ENCODE results near the gene PPP1R11.

The PPP1R11 gene

GRCh38 chr6:30097902-30098768 is 31.1 kb downstream of the PPP1R11 start:
- peaks cover 9% of the 10 kb centered on the region; the same call in 1 of the 2 replicates for H3K4me1 ChIP-seq (ENCODE audit: insufficient read depth, low read length)
- H3K9ac ChIP-seq (ENCODE audit: low read depth, low read length), result no peak overlapping the region
- H3K36me3 ChIP-seq (ENCODE audit: insufficient read depth, low read length), result no peaks in the 10 kb centered on the region
- no peaks in the 10 kb centered on the region for H3K9me3 ChIP-seq (ENCODE audit: control insufficient read depth, insufficient read depth, low read length)

- no peaks in the 10 kb centered on the region for H3K36me3 ChIP-seq (ENCODE audit: insufficient read depth, low read length)
- H3K9me3 ChIP-seq (ENCODE audit: control insufficient read depth, insufficient read depth, low read length), result no peaks in the 10 kb centered on the region
- peak overlapping the region; percentile 40; the same call in 1 of the 2 replicates for H3K9ac ChIP-seq (ENCODE audit: low read depth, low read length)
- peaks cover 9% of the 10 kb centered on the region; the same call in 1 of the 2 replicates for H3K4me1 ChIP-seq (ENCODE audit: insufficient read depth, low read length)
These were observed 33.2 kb downstream of the PPP1R11 start for GRCh38 chr6:30100154-30100553.

- no peaks in the 10 kb centered on the region for H3K36me3 ChIP-seq (ENCODE audit: insufficient read depth, low read length)
- peak overlapping the region; percentile 40 for H3K9ac ChIP-seq (ENCODE audit: low read depth, low read length)
- 0 out of 2 replicates have a peak, but pooled peaks cover 5% of the 10 kb centered on the region for H3K4me1 ChIP-seq (ENCODE audit: insufficient read depth, low read length)
- H3K9me3 ChIP-seq (ENCODE audit: control insufficient read depth, insufficient read depth, low read length), result no peaks in the 10 kb centered on the region
These were observed 33.8 kb downstream of the PPP1R11 start for GRCh38 chr6:30100585-30101443.

- Histone ChIP-seq H3K36me3 (ENCODE audit: insufficient read depth, low read length) (no peaks in the 10 kb centered on the region), H3K4me1 (ENCODE audit: insufficient read depth, low read length) (0 out of 2 replicates have a peak, but pooled peaks cover 5% of the 10 kb centered on the region), H3K9ac (ENCODE audit: low read depth, low read length) (peak overlapping the region; percentile 40; the same call in 1 of the 2 replicates), H3K9me3 (ENCODE audit: control insufficient read depth, insufficient read depth, low read length) (no peaks in the 10 kb centered on the region)
These were observed 34.7 kb downstream of the PPP1R11 start for GRCh38 chr6:30101444-30102413.

- Histone ChIP-seq H3K36me3 (ENCODE audit: insufficient read depth, low read length) (no peaks in the 10 kb centered on the region), H3K9ac (ENCODE audit: low read depth, low read length) (peak overlapping the region; percentile 35; the same call in 1 of the 2 replicates), H3K9me3 (ENCODE audit: control insufficient read depth, insufficient read depth, low read length) (no peaks in the 10 kb centered on the region), H3K4me1 (ENCODE audit: insufficient read depth, low read length) (0 out of 2 replicates have a peak, but pooled peaks cover 5% of the 10 kb centered on the region)
These were observed 35.5 kb downstream of the PPP1R11 start for GRCh38 chr6:30102414-30102969.

GRCh38 chr6:30102970-30103871 is 36.2 kb downstream of the PPP1R11 start:
- peak overlapping the region; percentile 52; the same call in 1 of the 2 replicates for H3K9ac ChIP-seq (ENCODE audit: low read depth, low read length)
- no peaks in the 10 kb centered on the region for H3K9me3 ChIP-seq (ENCODE audit: control insufficient read depth, insufficient read depth, low read length)
- no peaks in the 10 kb centered on the region for H3K36me3 ChIP-seq (ENCODE audit: insufficient read depth, low read length)
- H3K4me1 ChIP-seq (ENCODE audit: insufficient read depth, low read length), result 0 out of 2 replicates have a peak, but pooled peaks cover 5% of the 10 kb centered on the region

- Histone ChIP-seq H3K9me3 (ENCODE audit: control insufficient read depth, insufficient read depth, low read length) (no peaks in the 10 kb centered on the region), H3K36me3 (ENCODE audit: insufficient read depth, low read length) (no peaks in the 10 kb centered on the region), H3K4me1 (ENCODE audit: insufficient read depth, low read length) (0 out of 2 replicates have a peak, but pooled peaks cover 5% of the 10 kb centered on the region), H3K9ac (ENCODE audit: low read depth, low read length) (peak overlapping the region; percentile 52; the same call in 1 of the 2 replicates)
These were observed 36.8 kb downstream of the PPP1R11 start for GRCh38 chr6:30103872-30104179.

GRCh38 chr6:30104661-30105060 is 37.7 kb downstream of the PPP1R11 start:
- Histone ChIP-seq H3K9me3 (ENCODE audit: control insufficient read depth, insufficient read depth, low read length) (no peaks in the 10 kb centered on the region), H3K4me1 (ENCODE audit: insufficient read depth, low read length) (0 out of 2 replicates have a peak, but pooled peaks cover 5% of the 10 kb centered on the region), H3K36me3 (ENCODE audit: insufficient read depth, low read length) (no peaks in the 10 kb centered on the region), H3K9ac (ENCODE audit: low read depth, low read length) (no peak overlapping the region)

- H3K36me3 ChIP-seq (ENCODE audit: insufficient read depth, low read length), result no peaks in the 10 kb centered on the region
- H3K9ac ChIP-seq (ENCODE audit: low read depth, low read length), result no peak overlapping the region
- no peaks in the 10 kb centered on the region for H3K9me3 ChIP-seq (ENCODE audit: control insufficient read depth, insufficient read depth, low read length)
- no peaks in the 10 kb centered on the region for H3K4me1 ChIP-seq (ENCODE audit: insufficient read depth, low read length)
These were observed 44.4 kb downstream of the PPP1R11 start for GRCh38 chr6:30111266-30111856.

- Histone ChIP-seq H3K9ac (ENCODE audit: low read depth, low read length) (no peak overlapping the region), H3K4me1 (ENCODE audit: insufficient read depth, low read length) (no peaks in the 10 kb centered on the region), H3K36me3 (ENCODE audit: insufficient read depth, low read length) (no peaks in the 10 kb centered on the region), H3K9me3 (ENCODE audit: control insufficient read depth, insufficient read depth, low read length) (no peaks in the 10 kb centered on the region)
These were observed 45.5 kb downstream of the PPP1R11 start for GRCh38 chr6:30112402-30112994.

GRCh38 chr6:30113003-30113759 is 46.2 kb downstream of the PPP1R11 start, which contains the start of gene TRIM31:
Gene TRIM31, minus strand, starts transcription at chr6:30113090. Its CDS starts 285 bp downstream, at chr6:30112805.
- Histone ChIP-seq H3K9ac (ENCODE audit: low read depth, low read length) (no peak within 1 kb of the TSS), H3K4me1 (ENCODE audit: insufficient read depth, low read length) (no peaks in the 10 kb centered on the region), H3K36me3 (ENCODE audit: insufficient read depth, low read length) (no peaks in the 10 kb centered on the region), H3K9me3 (ENCODE audit: control insufficient read depth, insufficient read depth, low read length) (no peaks in the 10 kb centered on the region)
